ENCODE measurements around the gene PADI1.
A peak's percentile ranks its signal among the peaks of the same experiment; 100 is the strongest.

GRCh38 chr1:17236779-17237560 lies 32.0 kb downstream of the PADI1 start:
- TF ChIP-seq CTCF (IDR thresholded peaks at IDR 0.05) (peak; percentile 78 to 95 (median 91)), POLR2A (IDR thresholded peaks at IDR 0.05) (no peak)
